ENCODE measurements around the gene PADI1. TPM values are rescaled to one million over a fixed set of nuclear protein-coding genes. Genes with fewer than 3 reads are reported as not detected.

PADI1 gene
- polyA plus RNA-seq, 1 donor from 2014 or later = 0.66 TPM

DNA sequence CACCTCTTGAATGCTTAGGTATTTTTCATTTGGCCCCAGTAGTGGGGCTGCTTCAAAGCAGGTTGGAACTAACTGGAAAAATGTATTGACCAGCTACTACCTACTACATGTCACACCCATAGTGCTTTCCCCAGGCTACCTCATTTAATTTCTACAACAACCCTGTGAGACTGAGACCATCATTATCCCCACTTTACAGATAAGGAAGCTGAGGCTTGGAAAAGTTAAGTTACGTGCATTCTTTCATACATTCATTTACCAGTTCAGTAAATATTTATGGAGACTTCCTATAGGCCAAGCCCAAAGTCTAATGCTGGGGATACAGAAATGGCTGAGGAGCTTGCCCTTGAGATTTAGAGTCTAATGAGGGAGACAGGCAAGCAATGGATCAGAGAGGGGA is 29.5 kb downstream of the PADI1 start:
- TF ChIP-seq REST (IDR thresholded peaks at IDR 0.05; ENCODE audit: borderline replicate concordance) (no peak), RAD21 (conservative IDR thresholded peaks at IDR 0.05) (no peak), MXI1 (conservative IDR thresholded peaks at IDR 0.05; ENCODE audit: poor library complexity, severe bottlenecking) (no peak), EP300 (conservative IDR thresholded peaks at IDR 0.05; ENCODE audit: poor library complexity, severe bottlenecking) (no peak), POLR2AphosphoS5 (IDR thresholded peaks at IDR 0.05) (no peak), TAF1 (IDR thresholded peaks at IDR 0.05; ENCODE audit: low read depth) (no peak)
- Histone ChIP-seq H3K36me3 (ENCODE audit: insufficient read depth, low read length) (no peaks in the 10 kb centered on the region), H3K27me3 (ENCODE audit: insufficient read depth, low read depth, low read length) (no peaks in the 10 kb centered on the region), H3K27ac (ENCODE audit: low read length) (no peak overlapping the region), H3K9me2 (ENCODE audit: insufficient read depth, low read length) (no peaks in the 10 kb centered on the region), H3K79me2 (replicated peaks; ENCODE audit: insufficient read depth, low read length) (no peaks in the 10 kb centered on the region), H4K20me1 (ENCODE audit: insufficient read depth) (no peaks in the 10 kb centered on the region), H3K9ac (ENCODE audit: low read length) (no peak overlapping the region), H2AFZ (ENCODE audit: low read depth, low read length) (no peak overlapping the region), H3K9me3 (ENCODE audit: low read length) (no peaks in the 10 kb centered on the region), H3F3A (ENCODE audit: insufficient read depth, low read length, poor library complexity, severe bottlenecking) (no peaks in the 10 kb centered on the region), H3K4me3 (ENCODE audit: low read length) (no peak overlapping the region), H3K4me2 (ENCODE audit: low read length) (no peak overlapping the region)

- Histone ChIP-seq H3K4me2 (ENCODE audit: low read length) (no peak overlapping the region), H3K36me3 (ENCODE audit: insufficient read depth, low read length) (no peaks in the 10 kb centered on the region), H4K20me1 (ENCODE audit: insufficient read depth) (no peaks in the 10 kb centered on the region), H3K9me2 (ENCODE audit: insufficient read depth, low read length) (no peaks in the 10 kb centered on the region), H3K4me3 (ENCODE audit: low read length) (no peak overlapping the region), H3K27ac (ENCODE audit: low read length) (no peak overlapping the region), H3K27me3 (ENCODE audit: insufficient read depth, low read depth, low read length) (no peaks in the 10 kb centered on the region), H3K9ac (ENCODE audit: low read length) (no peak overlapping the region), H3F3A (ENCODE audit: insufficient read depth, low read length, poor library complexity, severe bottlenecking) (no peaks in the 10 kb centered on the region), H2AFZ (ENCODE audit: low read depth, low read length) (no peak overlapping the region), H3K9me3 (ENCODE audit: low read length) (no peaks in the 10 kb centered on the region), H3K79me2 (replicated peaks; ENCODE audit: insufficient read depth, low read length) (no peaks in the 10 kb centered on the region)
- no peak for TF ChIP-seq TAF1 (IDR thresholded peaks at IDR 0.05; ENCODE audit: low read depth)
- TF ChIP-seq EP300 (conservative IDR thresholded peaks at IDR 0.05; ENCODE audit: poor library complexity, severe bottlenecking) = no peak
- no peak for TF ChIP-seq REST (IDR thresholded peaks at IDR 0.05; ENCODE audit: borderline replicate concordance)
- TF ChIP-seq EZH2 (IDR thresholded peaks at IDR 0.05; ENCODE audit: borderline replicate concordance, insufficient read depth, low read length, poor library complexity, severe bottlenecking) = no peak
- no peak for TF ChIP-seq MXI1 (conservative IDR thresholded peaks at IDR 0.05; ENCODE audit: poor library complexity, severe bottlenecking)
- TF ChIP-seq SMC3 (conservative IDR thresholded peaks at IDR 0.05; ENCODE audit: poor library complexity) = no peak
- no peak for TF ChIP-seq POLR2AphosphoS5 (IDR thresholded peaks at IDR 0.05)
- TF ChIP-seq RAD21 (conservative IDR thresholded peaks at IDR 0.05) = no peak
- TF ChIP-seq CTCF (IDR thresholded peaks at IDR 0.05; ENCODE audit: poor library complexity, severe bottlenecking) = no peak
These were observed 30.4 kb downstream of the PADI1 start for GRCh38 chr1:17235135-17235885.

Measured in neural cell (in vitro differentiated cells).